GM12878 (cell line): Measurements from ENCODE around the gene KCTD2.

Experiments used
- ATF3 ChIP-seq: IDR thresholded peaks from 2 replicates; pipeline ENCODE4 v1.6.1; 2011; ENCODE audit warnings: low read depth, mild to moderate bottlenecking, low read length, moderate library complexity, borderline replicate concordance; ENCODE audit errors: extremely low read depth
- ATF7 ChIP-seq: fragments of 450-650 bp; IDR thresholded peaks from 2 replicates; pipeline ENCODE4 v1.6.1; 2016; ENCODE audit warnings: low read depth, mild to moderate bottlenecking
- BHLHE40 ChIP-seq, 2 experiments: fragments of 450-650 bp in 1 of 2; IDR thresholded peaks; 2 replicates each; pipeline ENCODE4 v1.6.1; 2011 to 2017; ENCODE audit warnings: low read depth in 2 of 2, borderline replicate concordance in 1 of 2, improper control_type of control experiment in 1 of 2, low read length in 1 of 2, mild to moderate bottlenecking in 1 of 2
- CBFB ChIP-seq: IDR thresholded peaks from 2 replicates; pipeline ENCODE4 v1.6.1; 2016; ENCODE audit warnings: antibody characterized with exemption, low read depth
- FOXK2 ChIP-seq: fragments of 450-650 bp; IDR thresholded peaks from 2 replicates; pipeline ENCODE4 v1.6.1; 2017; ENCODE audit warnings: mild to moderate bottlenecking, moderate library complexity
- MAX ChIP-seq: IDR thresholded peaks from 2 replicates; pipeline ENCODE4 v1.6.1; 2012; ENCODE audit warnings: low read depth, low read length, improper control_type of control experiment
- MXI1 ChIP-seq: fragments of 150-350 bp; IDR thresholded peaks from 2 replicates; pipeline ENCODE4 v1.6.1; 2011; ENCODE audit warnings: low read depth, mild to moderate bottlenecking, inconsistent platforms, low read length, improper control_type of control experiment
- POLR2A ChIP-seq: IDR thresholded peaks from 2 replicates; pipeline ENCODE4 v1.6.1; 2011; ENCODE audit warnings: low read depth, mild to moderate bottlenecking, low read length
- RELB ChIP-seq: fragments of 450-650 bp; IDR thresholded peaks from 2 replicates; pipeline ENCODE4 v1.6.1; 2017; ENCODE audit warnings: low read depth, mild to moderate bottlenecking, moderate library complexity
- SMC3 ChIP-seq: IDR thresholded peaks from 2 replicates; pipeline ENCODE4 v1.6.1; 2011; ENCODE audit warnings: low read length, improper control_type of control experiment, borderline replicate concordance
- STAT3 ChIP-seq: IDR thresholded peaks from 2 replicates; pipeline ENCODE4 v1.6.1; 2011; ENCODE audit warnings: low read depth, low read length, improper control_type of control experiment
- SUPT20H ChIP-seq: IDR thresholded peaks from 2 replicates; pipeline ENCODE4 v1.6.1; 2011; ENCODE audit warnings: low read depth, mild to moderate bottlenecking, low read length, moderate library complexity, borderline replicate concordance; ENCODE audit not compliant: control insufficient read depth
- ZNF24 ChIP-seq: fragments of 450-650 bp; IDR thresholded peaks from 2 replicates; pipeline ENCODE4 v1.6.1; 2017; ENCODE audit warnings: antibody characterized with exemption, mild to moderate bottlenecking
- TF ChIP-seq, protein P1 (sequence below), 3 experiments: IDR thresholded peaks in 2 of 3; conservative IDR thresholded peaks in 1 of 3; 2 replicates each; pipeline ENCODE4 v1.5.1; 2011; ENCODE audit warnings: low read depth in 3 of 3, low read length in 3 of 3, mild to moderate bottlenecking in 3 of 3, control low read depth in 2 of 3, moderate library complexity in 2 of 3, inconsistent platforms in 1 of 3, mixed read lengths in 1 of 3; ENCODE audit not compliant: control insufficient read depth in 2 of 3, insufficient read depth in 1 of 3; ENCODE audit errors: extremely low read depth in 1 of 3

GRCh38 chr17:75044716-75045115, 2.3 kb upstream of the KCTD2 start:
- TF ChIP-seq, protein P1, sequence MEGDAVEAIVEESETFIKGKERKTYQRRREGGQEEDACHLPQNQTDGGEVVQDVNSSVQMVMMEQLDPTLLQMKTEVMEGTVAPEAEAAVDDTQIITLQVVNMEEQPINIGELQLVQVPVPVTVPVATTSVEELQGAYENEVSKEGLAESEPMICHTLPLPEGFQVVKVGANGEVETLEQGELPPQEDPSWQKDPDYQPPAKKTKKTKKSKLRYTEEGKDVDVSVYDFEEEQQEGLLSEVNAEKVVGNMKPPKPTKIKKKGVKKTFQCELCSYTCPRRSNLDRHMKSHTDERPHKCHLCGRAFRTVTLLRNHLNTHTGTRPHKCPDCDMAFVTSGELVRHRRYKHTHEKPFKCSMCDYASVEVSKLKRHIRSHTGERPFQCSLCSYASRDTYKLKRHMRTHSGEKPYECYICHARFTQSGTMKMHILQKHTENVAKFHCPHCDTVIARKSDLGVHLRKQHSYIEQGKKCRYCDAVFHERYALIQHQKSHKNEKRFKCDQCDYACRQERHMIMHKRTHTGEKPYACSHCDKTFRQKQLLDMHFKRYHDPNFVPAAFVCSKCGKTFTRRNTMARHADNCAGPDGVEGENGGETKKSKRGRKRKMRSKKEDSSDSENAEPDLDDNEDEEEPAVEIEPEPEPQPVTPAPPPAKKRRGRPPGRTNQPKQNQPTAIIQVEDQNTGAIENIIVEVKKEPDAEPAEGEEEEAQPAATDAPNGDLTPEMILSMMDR (IDR thresholded peaks at IDR 0.05 in 2 of 3, conservative IDR thresholded peaks at IDR 0.05 in 1 of 3; ENCODE audit: control insufficient read depth in 2 of 3, extremely low read depth in 1 of 3, insufficient read depth in 1 of 3, low read depth in 3 of 3, low read length in 3 of 3): no peak
- TF ChIP-seq POLR2A (no peak), MXI1 (no peak), ATF3 (no peak), RELB (no peak), ATF7 (no peak), CBFB (no peak), FOXK2 (no peak), SMC3 (no peak), SUPT20H (no peak), MAX (no peak), BHLHE40 (IDR thresholded peaks at IDR 0.05; ENCODE audit: borderline replicate concordance in 1 of 2, low read depth in 2 of 2, low read length in 1 of 2) (no peak), STAT3 (no peak), ZNF24 (no peak)
